SK-N-SH (cell line): ENCODE measurements around the gene S1PR2. TPM values are rescaled to one million over a fixed set of nuclear protein-coding genes. Genes with fewer than 3 reads are reported as not detected.

Experiments used
- CTCF ChIA-PET: fragments of 300-600, 350-600 bp; formaldehyde crosslinking; extraction: SDS; loops from one replicate; lab custom pipeline; 2021; lab: Yijun Ruan, JAX
- POLR2A ChIA-PET: fragments of 350-600 bp; sonication (Branson Sonifier 250); formaldehyde crosslinking; extraction: SDS; loops from one replicate; lab custom pipeline; 2020; ENCODE audit warnings: antibody characterized with exemption, inconsistent platforms; lab: Yijun Ruan, JAX
- DNase-seq: peaks from one replicate; pipeline ENCODE4 v3.0.0; 2012
- H2AFZ ChIP-seq: fragments of 200-600 bp; sonication (generic); 2 replicates; pipeline ENCODE4 v1.8.1; 2016; ENCODE audit warnings: antibody characterized with exemption, mild to moderate bottlenecking, low read depth
- H3F3A ChIP-seq: fragments of 200-600 bp; sonication (generic); replicated peaks from 2 replicates; pipeline ENCODE3; 2016; ENCODE audit warnings: antibody characterized with exemption, mild to moderate bottlenecking; ENCODE audit not compliant: insufficient read depth
- H3K27ac ChIP-seq, 2 experiments: fragments of 200-500 bp in 1 of 2; fragments of 200-600 bp in 1 of 2; sonication (Bioruptor generic) in 1 of 2; sonication (generic), shearing (Covaris generic) in 1 of 2; 2 replicates each; pipeline versions ENCODE4 v1.5.1 to v1.6.1; 2014 to 2016; ENCODE audit warnings: low read depth in 2 of 2, inconsistent platforms in 1 of 2, low read length in 1 of 2, mild to moderate bottlenecking in 1 of 2, mixed read lengths in 1 of 2
- H3K27me3 ChIP-seq: fragments of 200-600 bp; sonication (generic), shearing (Covaris generic); 2 replicates; pipeline ENCODE4 v1.6.1; 2016; ENCODE audit warnings: mixed run types; ENCODE audit not compliant: insufficient read depth
- H3K36me3 ChIP-seq, 2 experiments: fragments of 200-500 bp in 1 of 2; fragments of 200-600 bp in 1 of 2; sonication (Bioruptor generic) in 1 of 2; sonication (generic) in 1 of 2; replicated peaks in 1 of 2; 2 replicates each; pipeline versions ENCODE3 to v1.5.1; 2014 to 2016; ENCODE audit warnings: low read length in 1 of 2, mild to moderate bottlenecking in 1 of 2; ENCODE audit not compliant: insufficient read depth in 2 of 2, control insufficient read depth in 1 of 2
- H3K4me1 ChIP-seq, 2 experiments: fragments of 200-500 bp in 1 of 2; fragments of 200-600 bp in 1 of 2; sonication (Bioruptor generic) in 1 of 2; sonication (generic), shearing (Covaris generic) in 1 of 2; 2 replicates each; pipeline versions ENCODE4 v1.5.1 to v1.6.1; 2014 to 2016; ENCODE audit warnings: low read depth in 1 of 2, low read length in 1 of 2, mixed run types in 1 of 2; ENCODE audit not compliant: insufficient read depth in 2 of 2, control insufficient read depth in 1 of 2
- H3K4me2 ChIP-seq: fragments of 200-600 bp; sonication (generic), shearing (Covaris generic); 2 replicates; pipeline ENCODE4 v1.6.1; 2017; ENCODE audit warnings: mixed run types
- H3K4me3 ChIP-seq, 2 experiments: fragments of 200-500 bp in 1 of 2; fragments of 200-600 bp in 1 of 2; sonication (Bioruptor generic) in 1 of 2; sonication (generic), shearing (Covaris generic) in 1 of 2; 2 replicates each; pipeline versions ENCODE4 v1.5.1 to v1.8.1; 2014 to 2016; ENCODE audit warnings: low read depth in 2 of 2, inconsistent platforms in 1 of 2, low read length in 1 of 2, mild to moderate bottlenecking in 1 of 2, mixed read lengths in 1 of 2, moderate library complexity in 1 of 2
- H3K79me2 ChIP-seq: fragments of 200-600 bp; sonication (generic); 2 replicates; pipeline ENCODE4 v1.8.1; 2017; ENCODE audit warnings: mild to moderate bottlenecking; ENCODE audit not compliant: insufficient read depth
- H3K9ac ChIP-seq: fragments of 200-600 bp; sonication (generic); 2 replicates; pipeline ENCODE4 v1.6.1; 2017; ENCODE audit warnings: mixed run types
- H3K9me2 ChIP-seq: fragments of 200-600 bp; sonication (generic); 2 replicates; pipeline ENCODE4 v1.6.1; 2017; ENCODE audit warnings: mixed run types
- H3K9me3 ChIP-seq: fragments of 200-600 bp; sonication (generic); 2 replicates; pipeline ENCODE4 v1.6.1; 2017; ENCODE audit warnings: mixed run types, mild to moderate bottlenecking, moderate library complexity
- H4K20me1 ChIP-seq: fragments of 200-600 bp; sonication (generic); 2 replicates; pipeline ENCODE4 v1.6.1; 2017; ENCODE audit warnings: mild to moderate bottlenecking, mixed run types; ENCODE audit not compliant: insufficient read depth
- CTCF ChIP-seq: fragments of 200-600 bp; sonication (generic); IDR thresholded peaks from 2 replicates; pipeline ENCODE4 v1.6.1; 2017; ENCODE audit warnings: antibody characterized with exemption, mild to moderate bottlenecking, moderate library complexity
- EP300 ChIP-seq, 2 experiments: IDR thresholded peaks; 2 replicates each; pipeline versions ENCODE4 v1.4.0 to v1.6.1; 2012; ENCODE audit warnings: borderline replicate concordance in 1 of 2, low read depth in 1 of 2, low read length in 1 of 2
- FOSL2 ChIP-seq: IDR thresholded peaks from 2 replicates; pipeline ENCODE4 v1.4.0; 2012; ENCODE audit warnings: low read depth, mild to moderate bottlenecking, moderate library complexity, borderline replicate concordance
- FOXM1 ChIP-seq: IDR thresholded peaks from 2 replicates; pipeline ENCODE4 v1.4.0; 2012; ENCODE audit warnings: low read depth, mild to moderate bottlenecking
- GATA2 ChIP-seq: sonication (generic); formaldehyde crosslinking; IDR thresholded peaks from 2 replicates; pipeline ENCODE4 v1.5.0; 2020; ENCODE audit warnings: mild to moderate bottlenecking, missing genetic modification reagents
- MXI1 ChIP-seq: IDR thresholded peaks from 2 replicates; pipeline ENCODE4 v1.6.1; 2012; ENCODE audit warnings: mild to moderate bottlenecking, low read depth, low read length, improper control_type of control experiment
- NRF1 ChIP-seq: IDR thresholded peaks from 2 replicates; pipeline ENCODE4 v1.6.1; 2012; ENCODE audit warnings: low read depth, mild to moderate bottlenecking, low read length
- RCOR1 ChIP-seq: fragments of 150-350 bp; IDR thresholded peaks from 2 replicates; pipeline ENCODE4 v1.6.1; 2017; ENCODE audit warnings: antibody characterized with exemption, low read length
- RFX5 ChIP-seq: IDR thresholded peaks from 2 replicates; pipeline ENCODE4 v1.6.1; 2012; ENCODE audit warnings: mild to moderate bottlenecking, improper control_type of control experiment, low read length
- TCF12 ChIP-seq: IDR thresholded peaks from 2 replicates; pipeline ENCODE4 v1.4.0; 2012
- TEAD4 ChIP-seq: IDR thresholded peaks from 2 replicates; pipeline ENCODE4 v1.4.0; 2012; ENCODE audit warnings: mild to moderate bottlenecking, borderline replicate concordance; ENCODE audit not compliant: insufficient read depth
- WGBS: methylation state at CpG from one replicate; pipeline ENCODE4 v1.1.6; 2017; ENCODE audit warnings: low lambda C conversion rate; 5-methylcytosine and 5-hydroxymethylcytosine counted together
- polyA plus RNA-seq, 3 experiments: library from polyadenylated mRNA; depleted of rRNA; stranded (reverse); fragments of >200 nt; gene quantifications; 2 replicates each; pipeline ENCODE4 v1.2.3, GENCODE V29; 2012
- TF ChIP-seq, protein P1 (sequence below): IDR thresholded peaks from 2 replicates; pipeline ENCODE4 v1.4.0; 2012; ENCODE audit warnings: low read depth, borderline replicate concordance

S1PR2 gene
- polyA plus RNA-seq, 1 of the 3 experiments (the other 2 are of a cell fraction), result 3.6 TPM

- Histone ChIP-seq H3K4me2 (no peak overlapping the region), H3K27me3 (no peaks in the 10 kb centered on the region), H2AFZ (no peak overlapping the region), H3K4me3 (no peak overlapping the region; a peak in 1 of 4 replicates), H4K20me1 (0 out of 2 replicates have a peak, but pooled peaks cover 4% of the 10 kb centered on the region), H3K36me3 (no peaks in the 10 kb centered on the region), H3F3A (peaks cover 4% of the 10 kb centered on the region), H3K9me2 (no peaks in the 10 kb centered on the region), H3K9me3 (no peaks in the 10 kb centered on the region), H3K4me1 (peaks cover 0 to 26% of the 10 kb centered on the region in 2 experiments; a peak in 1 of 4 replicates), H3K79me2 (peaks cover 10% of the 10 kb centered on the region; the same call in 1 of the 2 replicates), H3K27ac (peak overlapping the region in 1 of 2 experiments; percentile 85; a peak in 2 of 4 replicates), H3K9ac (no peak overlapping the region)
- TF ChIP-seq CTCF, result peak; percentile 26; the same call in 1 of the 2 replicates
- TF ChIP-seq TCF12, result no peak
- 0 out of 2 replicates have a peak, but pooled peaks have one; percentile 9 for TF ChIP-seq RCOR1
- TF ChIP-seq, protein P1, sequence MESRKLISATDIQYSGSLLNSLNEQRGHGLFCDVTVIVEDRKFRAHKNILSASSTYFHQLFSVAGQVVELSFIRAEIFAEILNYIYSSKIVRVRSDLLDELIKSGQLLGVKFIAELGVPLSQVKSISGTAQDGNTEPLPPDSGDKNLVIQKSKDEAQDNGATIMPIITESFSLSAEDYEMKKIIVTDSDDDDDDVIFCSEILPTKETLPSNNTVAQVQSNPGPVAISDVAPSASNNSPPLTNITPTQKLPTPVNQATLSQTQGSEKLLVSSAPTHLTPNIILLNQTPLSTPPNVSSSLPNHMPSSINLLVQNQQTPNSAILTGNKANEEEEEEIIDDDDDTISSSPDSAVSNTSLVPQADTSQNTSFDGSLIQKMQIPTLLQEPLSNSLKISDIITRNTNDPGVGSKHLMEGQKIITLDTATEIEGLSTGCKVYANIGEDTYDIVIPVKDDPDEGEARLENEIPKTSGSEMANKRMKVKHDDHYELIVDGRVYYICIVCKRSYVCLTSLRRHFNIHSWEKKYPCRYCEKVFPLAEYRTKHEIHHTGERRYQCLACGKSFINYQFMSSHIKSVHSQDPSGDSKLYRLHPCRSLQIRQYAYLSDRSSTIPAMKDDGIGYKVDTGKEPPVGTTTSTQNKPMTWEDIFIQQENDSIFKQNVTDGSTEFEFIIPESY, result no peak
- TF ChIP-seq RFX5, result peak; percentile 67
- POLR2A ChIA-PET, result interaction anchor here (0.7 to 1.1 kb wide), 5 partner anchors 11 to 1187 kb away, joined by 3 to 4 read pairs (median 4); no protein-coding TSS in a partner anchor
- CTCF ChIA-PET, result interaction anchor here (0.9 to 5.5 kb wide), 15 partner anchors 9 to 161 kb away, joined by 3 to 54 read pairs (median 4); partner anchors contain the start of gene DNMT1
- WGBS, result 76% methylated on average over 20 of the region's 28 CpGs
- DNase-seq, result peak; percentile 74
These were observed 3.8 kb downstream of the S1PR2 start for GRCh38 chr19:10227026-10227971.

- 0 out of 2 replicates have a peak, but pooled peaks cover 4% of the 10 kb centered on the region for H4K20me1 ChIP-seq
- H3F3A ChIP-seq, result peaks cover under 1% of the 10 kb centered on the region
- H3K27ac ChIP-seq, result peak overlapping the region in 1 of 2 experiments; percentile 85; a peak in 2 of 4 replicates
- H3K9ac ChIP-seq, result no peak overlapping the region
- H3K36me3 ChIP-seq, result no peaks in the 10 kb centered on the region
- H3K4me2 ChIP-seq, result 0 out of 2 replicates have a peak overlapping the region, but pooled peaks have one; percentile 29
- peaks cover 0 to 26% of the 10 kb centered on the region in 2 experiments; a peak in 1 of 4 replicates for H3K4me1 ChIP-seq
- H2AFZ ChIP-seq, result no peak overlapping the region
- no peaks in the 10 kb centered on the region for H3K9me2 ChIP-seq
- no peak overlapping the region; a peak in 1 of 4 replicates for H3K4me3 ChIP-seq
- TF ChIP-seq FOXM1 (no peak), RCOR1 (peak; percentile 53), FOSL2 (no peak), EP300 (IDR thresholded peaks at IDR 0.05; ENCODE audit: borderline replicate concordance in 1 of 2, low read depth in 1 of 2, low read length in 1 of 2) (peak in 1 of 2 experiments; percentile 56; a peak in 1 of 4 replicates), MXI1 (peak; percentile 40; the same call in 1 of the 2 replicates), TEAD4 (no peak), NRF1 (no peak), GATA2 (CRISPR knock-in tag) (peak; percentile 66)
- TF ChIP-seq, all 33 proteins: peak for 4
- no peaks in the 10 kb centered on the region for H3K27me3 ChIP-seq
- no peaks in the 10 kb centered on the region for H3K9me3 ChIP-seq
- H3K79me2 ChIP-seq, result peaks cover 10% of the 10 kb centered on the region; the same call in 1 of the 2 replicates
- POLR2A ChIA-PET, result interaction anchor here (0.5 to 1.2 kb wide), 7 partner anchors 12 to 97 kb away, joined by 3 to 5 read pairs (median 4); partner anchors contain the start of gene DNMT1
- CTCF ChIA-PET, result interaction anchor here (0.9 to 5.5 kb wide), 13 partner anchors 9 to 162 kb away, joined by 3 to 54 read pairs (median 4); no protein-coding TSS in a partner anchor
- WGBS, result 49% methylated on average over 10 of the region's 13 CpGs
- DNase-seq, result peak; percentile 92
These were observed 4.6 kb downstream of the S1PR2 start for GRCh38 chr19:10226376-10227025.
